ENCODE measurements around the gene ABRAXAS1.
"Not testable (repeated sequence)": the region's sequence is repeated elsewhere in the genome, so short reads cannot be mapped to it uniquely, and the experiment has no call there.

Gene ABRAXAS1
- 35.4 to 41.7 reads per million in 2 donors for total RNA-seq

- DNase-seq = peak; percentile 92
These were observed at the start of gene ABRAXAS1 for GRCh38 chr4:83484500-83485461. ABRAXAS1 (minus strand) TSS chr4:83485100; CDS start chr4:83485072, 28 bp downstream.

GRCh38 chr4:83527671-83528070, 42.8 kb upstream of the ABRAXAS1 start:
- no peak for DNase-seq

DNA sequence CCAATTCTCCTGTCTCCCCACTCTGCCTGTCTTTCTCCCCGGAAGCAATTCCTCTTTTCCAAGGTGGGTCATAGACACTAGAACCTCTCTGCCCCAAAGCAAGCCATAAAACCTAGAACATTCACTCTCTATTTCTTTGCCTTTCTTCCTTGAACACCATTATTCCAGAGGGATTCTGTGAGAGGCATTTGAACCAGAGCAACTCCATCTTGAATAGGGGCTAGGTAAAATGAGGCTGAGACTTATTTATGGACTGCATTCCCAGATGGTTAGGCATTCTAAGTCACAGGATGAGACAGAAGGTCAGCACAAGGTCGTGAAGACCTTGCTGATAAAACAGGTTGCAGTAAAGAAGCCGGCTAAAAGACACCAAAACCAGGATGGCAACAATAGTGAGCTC, 37.3 kb upstream of the ABRAXAS1 start:
- no peak for DNase-seq

GRCh38 chr4:83516042-83516772, 31.3 kb upstream of the ABRAXAS1 start:
- no peak for DNase-seq

- DNase-seq = no peak
These were observed 25.5 kb upstream of the ABRAXAS1 start for GRCh38 chr4:83510442-83510841.

DNA sequence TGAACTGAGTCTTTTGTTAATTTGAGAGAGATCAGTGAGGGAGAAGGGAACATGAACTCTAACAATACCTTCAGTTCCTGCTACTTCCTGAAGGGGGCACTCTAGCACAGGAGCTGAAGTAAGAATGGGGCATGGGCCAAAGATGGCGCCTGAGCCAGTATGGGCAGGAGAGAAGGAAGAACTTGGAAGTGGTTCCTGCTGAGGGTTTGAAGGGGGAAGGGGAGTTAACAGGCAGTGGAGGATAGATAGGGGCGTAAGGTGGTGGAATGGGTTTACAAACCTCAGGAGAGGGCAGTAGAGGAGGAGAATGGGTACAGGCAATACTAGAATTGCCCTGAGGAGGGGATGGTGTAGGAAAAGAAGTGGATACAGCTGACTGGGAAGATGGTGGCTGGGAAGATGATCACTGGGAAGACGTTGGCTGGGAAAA, 24.3 kb upstream of the ABRAXAS1 start:
- DNase-seq = not testable (repeated sequence)

DNA sequence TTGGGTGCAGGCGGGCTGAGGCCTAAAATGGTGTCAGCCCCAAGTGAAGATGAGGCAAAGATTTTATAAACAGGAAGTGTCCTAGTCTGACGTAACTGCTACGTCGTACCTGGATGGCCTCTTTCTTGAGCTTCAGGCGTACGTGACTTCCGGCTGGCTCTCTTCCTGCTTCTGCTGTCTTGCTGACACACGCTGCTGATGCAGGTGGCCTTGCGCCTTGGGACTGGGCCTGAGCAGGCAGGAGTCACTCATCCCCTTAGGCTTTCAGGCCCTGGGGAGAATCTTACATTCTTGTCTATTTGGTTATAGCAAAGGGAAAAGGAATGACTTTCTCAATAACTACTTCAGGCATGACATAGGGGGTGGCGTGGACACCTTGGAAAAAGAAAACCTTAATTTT, 20.1 kb upstream of the ABRAXAS1 start:
- no peak for DNase-seq

GRCh38 chr4:83504503-83504902, 19.6 kb upstream of the ABRAXAS1 start:
- no peak for DNase-seq

- DNase-seq = no peak
These were observed 19.1 kb upstream of the ABRAXAS1 start for GRCh38 chr4:83503974-83504373.

- not testable (repeated sequence) for DNase-seq
These were observed 16.8 kb upstream of the ABRAXAS1 start for GRCh38 chr4:83501671-83502070.

DNA sequence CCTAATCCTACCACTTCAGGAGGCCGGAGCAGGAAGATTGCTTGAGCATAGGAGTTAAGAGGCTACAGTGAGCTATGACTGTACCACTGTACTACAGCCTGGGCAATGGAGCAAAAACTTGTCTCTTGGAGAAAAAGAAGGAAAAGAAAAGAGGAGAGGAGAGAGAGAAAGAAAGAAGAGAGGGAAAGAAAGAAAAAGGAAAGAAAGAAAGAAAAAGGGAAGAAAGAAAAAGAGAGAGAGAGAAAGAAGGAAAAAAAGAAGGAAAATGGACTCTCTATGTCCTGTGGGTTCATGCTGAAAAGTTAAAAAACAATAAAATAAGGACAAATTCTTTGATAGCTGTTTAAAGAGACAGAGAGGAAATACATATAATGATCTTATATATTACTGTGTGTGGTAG, 13.3 kb upstream of the ABRAXAS1 start:
- no peak for DNase-seq

- not testable (repeated sequence) for DNase-seq
These were observed 11.4 kb upstream of the ABRAXAS1 start for GRCh38 chr4:83496085-83496917.

- no peak for DNase-seq
These were observed 6.1 kb upstream of the ABRAXAS1 start for GRCh38 chr4:83490876-83491450.

GRCh38 chr4:83489711-83490326, 4.9 kb upstream of the ABRAXAS1 start:
- no peak for DNase-seq

- DNase-seq = no peak
These were observed 1.7 kb upstream of the ABRAXAS1 start for GRCh38 chr4:83486457-83487129.

- DNase-seq = no peak
These were observed 10.9 kb downstream of the ABRAXAS1 start for GRCh38 chr4:83473966-83474365.

DNA sequence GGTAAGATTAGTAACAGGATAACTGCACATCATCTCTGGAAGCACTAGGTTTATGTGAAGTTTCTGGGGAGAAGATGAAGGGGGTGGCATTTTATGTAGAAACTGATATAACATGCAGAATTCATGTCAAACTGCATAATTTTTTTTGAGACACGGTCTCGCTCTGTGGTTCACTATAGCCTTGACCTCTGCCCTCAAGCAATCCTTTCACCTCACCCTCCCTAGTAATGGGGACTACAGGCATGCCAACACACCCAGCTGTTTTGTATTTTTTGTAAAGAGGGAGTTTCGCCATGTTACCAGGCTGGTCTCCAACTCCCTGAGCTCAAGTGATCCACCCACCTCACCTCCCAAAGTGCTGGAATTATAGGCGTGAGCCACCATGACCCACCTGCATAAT, 11.5 kb downstream of the ABRAXAS1 start:
- no peak for DNase-seq

DNA sequence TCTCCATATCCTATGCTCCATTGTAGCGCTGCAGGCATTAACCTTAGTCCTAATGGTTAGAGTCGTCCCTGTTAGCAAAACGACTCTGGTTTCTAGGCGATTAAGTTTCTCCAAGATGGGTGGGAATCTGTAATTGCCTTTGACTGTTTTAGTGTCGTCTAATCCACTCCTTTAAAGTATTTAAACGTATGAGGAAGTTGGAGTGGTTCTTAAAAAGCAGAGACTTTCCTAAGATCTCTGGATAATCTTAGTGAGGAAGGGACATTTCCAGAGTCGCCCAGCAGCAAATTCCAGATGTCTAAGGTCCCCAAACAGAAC, 28.8 kb downstream of the ABRAXAS1 start:
- DNase-seq = no peak

DNA sequence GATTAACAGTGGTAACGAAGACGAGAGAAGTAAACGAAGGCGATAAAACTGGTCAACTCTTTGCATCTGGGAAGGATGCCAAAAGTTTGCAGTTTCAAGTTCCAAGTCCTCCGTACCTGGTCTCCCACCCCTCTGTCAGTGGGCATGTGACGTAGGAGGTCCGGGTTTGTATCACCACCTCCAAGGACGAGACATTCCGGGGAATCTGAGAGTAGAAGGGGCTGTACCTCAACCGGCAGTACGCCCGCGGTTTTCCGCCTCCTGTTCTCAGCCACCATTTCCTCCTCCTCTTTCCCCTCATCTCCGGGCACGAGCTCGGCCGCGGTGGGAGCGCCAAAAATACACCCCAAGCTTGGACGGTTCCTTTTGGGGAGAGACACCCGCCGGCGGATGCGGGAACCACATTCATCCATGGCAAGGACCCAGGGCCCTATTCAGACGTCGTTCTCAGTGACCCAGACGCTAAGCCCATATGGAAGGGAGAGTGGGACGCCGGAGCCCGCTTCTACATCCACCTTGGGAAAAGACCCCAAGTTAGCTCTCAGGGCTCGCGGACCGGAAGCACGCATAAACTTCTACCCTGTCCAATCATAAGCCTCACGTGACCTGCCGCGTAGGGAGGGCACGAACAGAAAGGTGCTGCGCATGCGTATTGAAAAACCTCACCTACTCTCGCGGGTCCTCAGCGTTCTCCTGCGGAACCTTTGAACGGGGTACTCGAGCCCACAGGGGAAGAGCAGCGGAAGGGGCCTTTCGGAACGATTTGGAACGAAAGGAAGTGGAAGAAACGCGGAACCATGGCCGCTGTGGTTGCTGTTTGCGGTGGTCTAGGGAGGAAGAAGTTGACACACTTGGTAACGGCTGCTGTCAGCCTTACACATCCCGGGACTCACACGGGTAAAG, 29.4 kb downstream of the ABRAXAS1 start, which contains the start of the genes HELQ and MRPS18C:
Gene HELQ, minus strand, starts transcription at position 543 of the 903 bp plus-strand sequence. Its CDS starts 130 bp downstream, at position 413.
Gene MRPS18C, plus strand, starts transcription at position 778 of the 903 bp plus-strand sequence. Its CDS starts 20 bp downstream, at position 798.
- peak; percentile 48 for DNase-seq

DNA sequence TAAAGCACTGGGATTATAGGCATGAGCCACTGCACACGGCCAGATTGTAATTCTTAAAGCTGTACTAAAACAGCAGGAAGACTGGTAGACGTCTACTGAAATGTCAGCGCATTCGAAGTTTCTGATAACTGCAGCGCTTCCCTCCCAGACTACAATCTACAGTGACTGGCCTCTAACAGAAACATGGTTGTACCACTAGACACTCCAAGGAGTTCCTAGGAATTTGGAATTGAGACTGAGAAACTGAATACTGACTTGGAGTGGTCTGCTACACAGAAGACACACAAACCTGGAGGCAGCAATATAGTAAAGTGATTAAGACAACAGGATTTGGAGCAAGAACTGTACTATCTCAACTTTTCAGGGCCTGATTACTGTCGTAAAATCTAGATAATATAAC, 30.2 kb downstream of the ABRAXAS1 start:
- DNase-seq = no peak

Measured in activated gamma-delta T cell (primary cell).